HCT116 (cell line): ENCODE data around the gene IGFBP2. TPM values are rescaled to one million over a fixed set of nuclear protein-coding genes. Genes with fewer than 3 reads are reported as not detected.

Experiments
- ATAC-seq: fragments of 200-7000 bp; cut with Tn5 transposase; 2 replicates; pipeline ENCODE4 v1.9.1; 2020; ENCODE audit warnings: mild to moderate bottlenecking, moderate library complexity
- BruUV-seq: library from RNA; stranded (reverse); fragments of 400-500 nt; replicated peaks from 2 replicates; lab custom pipeline; 2021; lab: Mats Ljungman, UMichigan
- CTCF ChIA-PET: fragments of 300-600 bp; sonication (Branson Sonifier 250); formaldehyde crosslinking; loops from one replicate; lab custom pipeline; 2021; ENCODE audit warnings: antibody characterized with exemption; lab: Charles Lee
- POLR2A ChIA-PET: fragments of 300-600, 350-600 bp; sonication (Branson Sonifier 250); formaldehyde crosslinking; loops from one replicate; lab custom pipeline; 2021; ENCODE audit warnings: antibody characterized with exemption; lab: Charles Lee
- RAD21 ChIA-PET, 2 experiments: fragments of 300-600 bp; sonication (Branson Sonifier 250); formaldehyde crosslinking; loops; one replicate each; lab custom pipeline; 2023; ENCODE audit warnings: low total read pairs in 2 of 2; ENCODE audit not compliant: uncharacterized antibody in 2 of 2, unreplicated experiment in 2 of 2, low non-redundant PET in 1 of 2; lab: Charles Lee
- DNase-seq: peaks from one replicate; pipeline ENCODE4 v3.0.0-alpha.2; 2010; ENCODE audit warnings: low read depth, low spot score
- H2AFZ ChIP-seq: fragments of 200-600 bp; shearing (Covaris generic), sonication (generic); 2 replicates; pipeline ENCODE4 v1.6.1; 2017; ENCODE audit warnings: low read depth, mixed run types, mixed read lengths, antibody characterized with exemption, low read length; ENCODE audit not compliant: poor library complexity, severe bottlenecking
- H3K27ac ChIP-seq: 2 replicates; pipeline ENCODE4 v1.5.1; 2012; ENCODE audit warnings: low read depth, low read length
- H3K27me3 ChIP-seq: fragments of 200-600 bp; sonication (generic); 2 replicates; pipeline ENCODE4 v1.6.1; 2016; ENCODE audit warnings: mixed run types, low read length, mixed read lengths; ENCODE audit not compliant: insufficient read depth
- H3K36me3 ChIP-seq, 2 experiments: fragments of 200-500 bp in 1 of 2; fragments of 200-600 bp in 1 of 2; sonication (Bioruptor generic) in 1 of 2; sonication (generic) in 1 of 2; 2 replicates each; pipeline versions ENCODE4 v1.5.1 to v1.6.1; 2014 to 2016; ENCODE audit warnings: low read length in 2 of 2, inconsistent platforms in 1 of 2, mixed read lengths in 1 of 2, mixed run types in 1 of 2; ENCODE audit not compliant: insufficient read depth in 2 of 2, control insufficient read depth in 1 of 2
- H3K4me1 ChIP-seq, 2 experiments: fragments of 200-600 bp in 1 of 2; sonication (generic) in 1 of 2; 2 replicates each; pipeline versions ENCODE4 v1.5.1 to v1.6.1; 2012 to 2017; ENCODE audit warnings: low read length in 2 of 2, inconsistent platforms in 1 of 2, mild to moderate bottlenecking in 1 of 2, mixed read lengths in 1 of 2, mixed run types in 1 of 2, moderate library complexity in 1 of 2; ENCODE audit not compliant: insufficient read depth in 2 of 2, control insufficient read depth in 1 of 2
- H3K4me2 ChIP-seq: fragments of 200-600 bp; sonication (generic); 2 replicates; pipeline ENCODE4 v1.6.1; 2017; ENCODE audit warnings: mixed run types, low read length, mixed read lengths
- H3K4me3 ChIP-seq, 2 experiments: fragments of 200-600 bp in 1 of 2; sonication (generic) in 1 of 2; replicated peaks in 1 of 2; 2 replicates each; pipeline ENCODE4 v1.5.1; 2011 to 2016; ENCODE audit warnings: low read length in 2 of 2, control low read depth in 1 of 2, low read depth in 1 of 2, mild to moderate bottlenecking in 1 of 2, mixed read lengths in 1 of 2, mixed run types in 1 of 2
- H3K79me2 ChIP-seq: fragments of 200-600 bp; sonication (generic); 2 replicates; pipeline ENCODE4 v1.6.1; 2017; ENCODE audit warnings: mild to moderate bottlenecking, mixed run types, low read length, moderate library complexity, mixed read lengths; ENCODE audit not compliant: insufficient read depth
- H3K9ac ChIP-seq: fragments of 200-600 bp; sonication (generic); 2 replicates; pipeline ENCODE4 v1.6.1; 2016; ENCODE audit warnings: low read length, mixed read lengths
- H3K9me2 ChIP-seq: fragments of 200-600 bp; sonication (generic), shearing (Covaris generic); 2 replicates; pipeline ENCODE4 v1.6.1; 2017; ENCODE audit warnings: mixed run types, mild to moderate bottlenecking, moderate library complexity; ENCODE audit not compliant: insufficient read depth
- H3K9me3 ChIP-seq, 2 experiments: fragments of 200-500 bp in 1 of 2; fragments of 200-600 bp in 1 of 2; sonication (Bioruptor generic) in 1 of 2; sonication (generic) in 1 of 2; 2 replicates each; pipeline ENCODE4 v1.6.1; 2014 to 2017; ENCODE audit warnings: low read length in 2 of 2, mixed read lengths in 2 of 2, inconsistent platforms in 1 of 2, low read depth in 1 of 2, mild to moderate bottlenecking in 1 of 2, mixed run types in 1 of 2, moderate library complexity in 1 of 2; ENCODE audit not compliant: control insufficient read depth in 1 of 2, insufficient read depth in 1 of 2
- H4K20me1 ChIP-seq: fragments of 200-600 bp; sonication (generic), shearing (Covaris generic); 2 replicates; pipeline ENCODE4 v1.6.1; 2017; ENCODE audit warnings: mixed run types, mild to moderate bottlenecking, moderate library complexity; ENCODE audit not compliant: insufficient read depth
- CBX3 ChIP-seq: IDR thresholded peaks from 2 replicates; pipeline ENCODE4 v1.6.1; 2012; ENCODE audit warnings: low read depth
- CEBPB ChIP-seq: IDR thresholded peaks from 2 replicates; pipeline ENCODE4 v1.6.1; 2012; ENCODE audit warnings: low read depth
- EGR1 ChIP-seq: IDR thresholded peaks from 2 replicates; pipeline ENCODE4 v1.6.1; 2012; ENCODE audit warnings: low read depth
- POLR2AphosphoS5 ChIP-seq: IDR thresholded peaks from 2 replicates; pipeline ENCODE4 v1.6.1; 2011; ENCODE audit warnings: mild to moderate bottlenecking, low read depth, low read length, moderate library complexity
- SP1 ChIP-seq: IDR thresholded peaks from 2 replicates; pipeline ENCODE4 v1.6.1; 2012; ENCODE audit warnings: low read depth
- TCF7L2 ChIP-seq: IDR thresholded peaks from 2 replicates; pipeline ENCODE4 v1.7.0; 2011; ENCODE audit warnings: borderline replicate concordance, inconsistent platforms; ENCODE audit not compliant: insufficient read depth, insufficient read length; ENCODE audit errors: extremely low read depth
- YY1 ChIP-seq: IDR thresholded peaks from 2 replicates; pipeline ENCODE4 v1.6.1; 2011; ENCODE audit warnings: low read length, low read depth, moderate library complexity, mild to moderate bottlenecking; ENCODE audit not compliant: insufficient replicate concordance; ENCODE audit errors: extremely low read depth
- ZFX ChIP-seq: fragments of 450-650 bp; IDR thresholded peaks from 2 replicates; pipeline ENCODE4 v1.6.1; 2017
- intact Hi-C: fragments of 100-400 bp; cut with micrococcal nuclease; formaldehyde crosslinking; loops from 2 replicates; pipeline ENCODE4 v1.10.0; 2022
- total RNA-seq: library from RNA; stranded (reverse); gene quantifications from one replicate; pipeline ENCODE4 v1.2.1, GENCODE V29; 2021; ENCODE audit not compliant: unreplicated experiment
- TF ChIP-seq, protein P1 (sequence below): IDR thresholded peaks from 2 replicates; pipeline ENCODE4 v1.6.1; 2012
- TF ChIP-seq, protein P2 (sequence below): IDR thresholded peaks from 2 replicates; pipeline ENCODE4 v1.6.1; 2012

IGFBP2 gene
- total RNA-seq, 1 experiment from 2014 or later, result 143 TPM

DNA sequence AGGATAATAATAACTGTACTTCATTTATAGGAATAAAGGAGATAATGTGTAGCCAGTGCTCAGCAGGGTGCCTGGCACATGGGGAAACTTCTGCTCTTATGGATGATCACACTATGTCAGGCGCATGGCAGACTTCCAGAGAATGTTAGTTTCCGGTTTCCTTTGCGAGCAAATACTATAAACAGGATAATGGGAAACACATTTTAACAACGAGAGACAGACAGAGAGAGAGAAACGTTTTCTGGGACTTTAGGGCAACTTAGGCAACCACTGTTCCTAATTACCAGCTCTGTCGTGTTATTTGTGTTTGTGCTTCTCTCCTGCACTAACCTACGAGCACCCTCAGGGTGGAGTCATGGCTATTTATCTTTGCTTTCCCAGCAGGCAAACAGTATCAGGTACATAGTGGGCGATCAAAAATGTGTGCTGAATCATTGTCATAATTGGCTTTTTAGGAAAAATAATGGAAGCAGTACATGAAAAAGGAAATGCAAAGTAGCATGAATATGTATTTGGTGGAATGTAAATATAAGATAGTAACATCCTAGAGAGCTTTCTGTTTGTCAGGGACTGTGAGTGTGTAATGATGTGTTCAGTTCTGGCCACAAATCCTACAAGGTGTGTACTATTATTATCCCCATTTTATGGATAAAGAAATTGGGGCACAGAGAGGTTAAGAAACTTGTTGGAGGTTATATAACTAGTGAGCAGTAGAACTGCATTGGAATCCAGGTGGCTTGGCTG is 36.8 kb upstream of the IGFBP2 start:
- ChIA-PET RAD21 (no interaction called here), POLR2A (no interaction called here)
- peak overlapping the region; percentile 39; the same call in 1 of the 2 replicates for H3K27ac ChIP-seq
- no peaks in the 10 kb centered on the region for H3K79me2 ChIP-seq
- H3K27me3 ChIP-seq, result 0 out of 2 replicates have a peak, but pooled peaks cover 3% of the 10 kb centered on the region
- H3K4me2 ChIP-seq, result peak overlapping the region; percentile 57
- no peak for TF ChIP-seq ZFX
- no peak for TF ChIP-seq YY1
- no peak for TF ChIP-seq CBX3
- TF ChIP-seq POLR2AphosphoS5, result no peak
- no peak for TF ChIP-seq SP1
- TF ChIP-seq, protein P1, sequence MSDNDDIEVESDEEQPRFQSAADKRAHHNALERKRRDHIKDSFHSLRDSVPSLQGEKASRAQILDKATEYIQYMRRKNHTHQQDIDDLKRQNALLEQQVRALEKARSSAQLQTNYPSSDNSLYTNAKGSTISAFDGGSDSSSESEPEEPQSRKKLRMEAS, result no peak
- TF ChIP-seq EGR1, result no peak
- no peak for TF ChIP-seq TCF7L2
- no peak for TF ChIP-seq CEBPB
- TF ChIP-seq, protein P2, sequence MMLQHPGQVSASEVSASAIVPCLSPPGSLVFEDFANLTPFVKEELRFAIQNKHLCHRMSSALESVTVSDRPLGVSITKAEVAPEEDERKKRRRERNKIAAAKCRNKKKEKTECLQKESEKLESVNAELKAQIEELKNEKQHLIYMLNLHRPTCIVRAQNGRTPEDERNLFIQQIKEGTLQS, result no peak
- TF ChIP-seq, all 23 proteins: peak for 0
- peak; percentile 20; the same call in 1 of the 2 replicates for ATAC-seq
- no TSS peak for BruUV-seq
- intact Hi-C loops, result no loop called here
- no peaks in the 10 kb centered on the region for H3K9me2 ChIP-seq
- H2AFZ ChIP-seq, result peak overlapping the region; percentile 76
- H3K36me3 ChIP-seq, result no peaks in the 10 kb centered on the region
- no peak overlapping the region for H3K4me3 ChIP-seq
- CTCF ChIA-PET, result no interaction called here
- H3K9me3 ChIP-seq, result no peaks in the 10 kb centered on the region
- peaks cover 13 to 17% of the 10 kb centered on the region in 2 experiments for H3K4me1 ChIP-seq
- H4K20me1 ChIP-seq, result no peaks in the 10 kb centered on the region
- H3K9ac ChIP-seq, result no peak overlapping the region
- no peak for DNase-seq
